NCI-H1694 treated with DMSO at 0.1 percent for 48 hours (cell line): ENCODE measurements around the gene IGSF11.
"Not testable (repeated sequence)": the region's sequence is repeated elsewhere in the genome, so short reads cannot be mapped to it uniquely, and the experiment has no call there.

Experiments
- DNase-seq: peaks from one replicate; lab custom pipeline; 2025; lab: John Stamatoyannopoulos, UW

Gene IGSF11

GRCh38 chr3:118868051-118868450 is 166.6 kb downstream of the IGSF11 start:
- no peak for DNase-seq

GRCh38 chr3:118863731-118864322 is 170.8 kb downstream of the IGSF11 start:
- DNase-seq: no peak

- no peak for DNase-seq
These were observed 174.7 kb downstream of the IGSF11 start for GRCh38 chr3:118859950-118860349.

GRCh38 chr3:118851466-118852193 is 183.0 kb downstream of the IGSF11 start:
- not testable (repeated sequence) for DNase-seq

GRCh38 chr3:118850687-118851086 is 184.0 kb downstream of the IGSF11 start:
- no peak for DNase-seq
